Activated CD4-positive, alpha-beta T cell treated with anti-CD3 and anti-CD28 coated beads, Interleukin-2, amount 10 ng/mL, durations not matched to agents 7 days and 5 days (primary cell): ENCODE results near the gene NPY2R. TPM values are rescaled to one million over a fixed set of nuclear protein-coding genes. Genes with fewer than 3 reads are reported as not detected.

Experiments used
- CTCF ChIA-PET: fragments of 350-600 bp; sonication (Branson Sonifier 250); formaldehyde crosslinking; loops from one replicate; lab custom pipeline; 2021; ENCODE audit warnings: antibody characterized with exemption; lab: Charles Lee
- POLR2A ChIA-PET: fragments of 350-600 bp; sonication (Branson Sonifier 250); formaldehyde crosslinking; loops from one replicate; lab custom pipeline; 2021; ENCODE audit warnings: antibody characterized with exemption; lab: Charles Lee
- DNase-seq: peaks from one replicate; pipeline ENCODE4 v3.0.0-alpha.2; 2020
- H3K27ac Mint-ChIP-seq: one replicate; pipeline ENCODE4 v1.8.0; 2021; ENCODE audit warnings: mild to moderate bottlenecking, moderate library complexity, mixed read lengths
- H3K27me3 Mint-ChIP-seq: one replicate; pipeline ENCODE4 v1.8.0; 2021; ENCODE audit warnings: mixed read lengths
- H3K36me3 Mint-ChIP-seq: one replicate; pipeline ENCODE4 v1.8.0; 2021; ENCODE audit warnings: low read depth, mixed read lengths
- H3K4me1 Mint-ChIP-seq: one replicate; pipeline ENCODE4 v1.8.0; 2021; ENCODE audit warnings: mixed read lengths
- H3K4me3 Mint-ChIP-seq: one replicate; pipeline ENCODE4 v1.8.0; 2021; ENCODE audit warnings: mild to moderate bottlenecking, moderate library complexity, mixed read lengths
- H3K9me3 Mint-ChIP-seq: one replicate; pipeline ENCODE4 v1.8.0; 2021; ENCODE audit warnings: mixed read lengths
- total RNA-seq, 2 experiments: library from RNA; stranded (reverse); gene quantifications; one replicate each; pipeline ENCODE4 v1.2.3, GENCODE V29; 2021

The NPY2R gene, protein sequence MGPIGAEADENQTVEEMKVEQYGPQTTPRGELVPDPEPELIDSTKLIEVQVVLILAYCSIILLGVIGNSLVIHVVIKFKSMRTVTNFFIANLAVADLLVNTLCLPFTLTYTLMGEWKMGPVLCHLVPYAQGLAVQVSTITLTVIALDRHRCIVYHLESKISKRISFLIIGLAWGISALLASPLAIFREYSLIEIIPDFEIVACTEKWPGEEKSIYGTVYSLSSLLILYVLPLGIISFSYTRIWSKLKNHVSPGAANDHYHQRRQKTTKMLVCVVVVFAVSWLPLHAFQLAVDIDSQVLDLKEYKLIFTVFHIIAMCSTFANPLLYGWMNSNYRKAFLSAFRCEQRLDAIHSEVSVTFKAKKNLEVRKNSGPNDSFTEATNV
- not detected for total RNA-seq

DNA sequence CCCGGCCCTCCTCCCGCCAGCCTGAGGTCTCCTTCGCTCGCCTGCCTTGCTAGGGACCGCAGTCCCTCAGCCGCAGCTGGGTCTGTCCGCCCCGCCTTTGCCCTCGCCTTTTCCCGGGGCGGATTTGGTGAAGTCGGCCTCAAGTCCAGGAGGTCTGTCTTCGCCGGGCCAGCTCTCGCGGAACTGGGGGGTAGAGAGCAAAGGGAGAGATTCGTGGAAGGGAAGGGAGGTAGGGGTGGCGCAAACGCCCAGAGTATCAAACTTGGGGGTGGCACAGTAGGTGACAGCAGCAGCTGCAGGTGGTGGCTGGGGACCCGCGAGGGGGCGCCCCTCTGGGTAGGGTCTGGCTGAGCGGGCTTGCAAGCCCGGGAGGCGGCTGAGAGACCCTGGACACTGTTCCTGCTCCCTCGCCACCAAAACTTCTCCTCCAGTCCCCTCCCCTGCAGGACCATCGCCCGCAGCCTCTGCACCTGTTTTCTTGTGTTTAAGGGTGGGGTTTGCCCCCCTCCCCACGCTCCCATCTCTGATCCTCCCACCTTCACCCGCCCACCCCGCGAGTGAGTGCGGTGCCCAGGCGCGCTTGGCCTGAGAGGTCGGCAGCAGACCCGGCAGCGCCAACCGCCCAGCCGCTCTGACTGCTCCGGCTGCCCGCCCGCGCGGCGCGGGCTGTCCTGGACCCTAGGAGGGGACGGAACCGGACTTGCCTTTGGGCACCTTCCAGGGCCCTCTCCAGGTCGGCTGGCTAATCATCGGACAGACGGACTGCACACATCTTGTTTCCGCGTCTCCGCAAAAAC lies at the start of gene NPY2R:
Gene NPY2R, plus strand, starts transcription at position 379 of the 797 bp plus-strand sequence. CDS start 5,304 bp downstream, outside the sequence.
- Mint-ChIP-seq H3K27me3 (peaks cover 38% of the 10 kb centered on the region), H3K9me3 (no peaks in the 10 kb centered on the region), H3K27ac (no peak within 1 kb of the TSS), H3K4me1 (no peaks in the 10 kb centered on the region), H3K4me3 (no peak within 1 kb of the TSS), H3K36me3 (no peaks in the 10 kb centered on the region)
- ChIA-PET POLR2A (no interaction called here), CTCF (no interaction called here)
- no peak for DNase-seq

DNA sequence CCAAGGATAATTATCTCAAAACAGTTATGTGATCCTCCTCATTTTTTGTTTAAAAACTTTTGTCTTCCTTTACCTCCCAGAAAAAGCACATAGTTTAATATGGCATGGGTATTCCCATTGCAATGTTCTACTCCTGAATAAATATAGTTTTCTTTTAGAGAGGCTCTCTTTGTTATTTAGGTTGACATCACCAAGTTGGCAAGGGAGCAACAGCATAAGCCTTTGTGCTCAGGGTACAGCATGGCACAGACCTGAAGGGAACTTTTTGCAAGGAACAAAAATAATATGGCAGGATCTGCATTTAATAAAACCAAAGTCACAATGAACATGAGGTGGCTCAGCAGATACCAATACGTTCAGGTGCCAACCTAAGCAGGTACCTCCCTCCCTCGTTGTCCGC lies 47.1 kb upstream of the NPY2R start:
- CTCF ChIA-PET: no interaction called here
- H3K27me3 Mint-ChIP-seq: no peaks in the 10 kb centered on the region
- no peak overlapping the region for H3K27ac Mint-ChIP-seq
- DNase-seq: no peak
- no peak overlapping the region for H3K4me3 Mint-ChIP-seq
- no peaks in the 10 kb centered on the region for H3K36me3 Mint-ChIP-seq
- H3K9me3 Mint-ChIP-seq: no peaks in the 10 kb centered on the region
- H3K4me1 Mint-ChIP-seq: no peaks in the 10 kb centered on the region
- POLR2A ChIA-PET: no interaction called here

DNA sequence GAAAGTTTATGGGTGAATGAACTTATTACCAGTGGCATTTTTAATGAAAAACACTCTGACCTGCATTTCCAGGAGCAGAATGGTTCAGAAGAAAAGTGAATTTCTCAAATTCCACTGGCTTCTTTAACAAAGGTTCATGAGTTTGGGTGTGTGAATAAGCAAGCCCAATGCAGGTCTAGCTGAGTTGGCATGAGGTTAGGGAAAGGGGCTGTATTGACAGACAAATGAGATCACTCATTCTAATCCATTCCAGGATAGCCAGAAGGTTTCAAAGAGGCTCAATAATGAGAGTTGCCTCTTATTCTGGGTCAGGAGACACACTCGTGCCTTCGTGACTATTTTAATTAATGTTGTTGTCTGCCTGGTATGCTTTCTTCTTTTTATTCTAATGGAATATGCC lies 43.7 kb upstream of the NPY2R start:
- ChIA-PET CTCF (no interaction called here), POLR2A (no interaction called here)
- no peaks in the 10 kb centered on the region for H3K9me3 Mint-ChIP-seq
- H3K27me3 Mint-ChIP-seq: no peaks in the 10 kb centered on the region
- no peak overlapping the region for H3K27ac Mint-ChIP-seq
- no peaks in the 10 kb centered on the region for H3K36me3 Mint-ChIP-seq
- no peaks in the 10 kb centered on the region for H3K4me1 Mint-ChIP-seq
- no peak for DNase-seq
- no peak overlapping the region for H3K4me3 Mint-ChIP-seq

DNA sequence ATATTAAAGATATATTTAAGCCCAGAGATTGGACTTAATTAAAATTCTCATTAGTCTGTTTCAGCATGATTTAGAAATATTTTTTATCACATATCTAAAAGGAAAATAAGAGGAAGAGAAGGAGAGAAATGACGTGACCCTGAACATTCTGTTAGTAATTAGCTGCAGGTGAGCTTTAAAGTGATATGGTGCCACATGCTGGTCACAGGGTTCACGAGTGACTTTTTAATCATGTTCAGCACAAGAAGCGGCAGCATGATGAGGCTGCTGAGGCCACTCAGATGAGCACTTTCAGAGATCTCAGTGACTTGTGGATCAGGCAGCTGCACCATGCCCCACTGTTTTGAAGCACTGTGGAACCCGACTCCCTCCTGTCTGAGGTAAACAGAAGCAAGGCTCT lies 37.9 kb upstream of the NPY2R start:
- no peaks in the 10 kb centered on the region for H3K4me1 Mint-ChIP-seq
- H3K9me3 Mint-ChIP-seq: no peaks in the 10 kb centered on the region
- DNase-seq: no peak
- no peaks in the 10 kb centered on the region for H3K36me3 Mint-ChIP-seq
- no peak overlapping the region for H3K4me3 Mint-ChIP-seq
- no peak overlapping the region for H3K27ac Mint-ChIP-seq
- POLR2A ChIA-PET: no interaction called here
- no peaks in the 10 kb centered on the region for H3K27me3 Mint-ChIP-seq
- CTCF ChIA-PET: no interaction called here

DNA sequence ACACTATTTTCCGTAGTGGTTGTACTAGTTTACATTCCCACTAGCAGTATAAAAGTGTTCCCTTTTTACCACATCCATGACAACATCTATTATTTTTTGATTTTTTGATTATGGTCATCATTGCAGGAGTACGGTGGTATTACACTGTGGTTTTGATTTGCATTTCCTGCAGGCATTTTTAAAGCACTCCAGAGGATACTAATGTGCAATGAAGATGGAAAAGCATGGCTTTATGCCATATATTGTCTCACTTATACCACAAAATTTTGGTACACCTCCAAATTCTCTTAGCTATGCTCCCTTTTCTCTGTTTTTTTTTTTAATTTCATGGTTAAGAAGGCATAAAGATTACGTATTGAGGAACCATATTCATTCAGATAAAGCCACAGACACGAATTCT lies 35.1 kb upstream of the NPY2R start:
- no peak for DNase-seq
- H3K27me3 Mint-ChIP-seq: no peaks in the 10 kb centered on the region
- H3K4me1 Mint-ChIP-seq: no peaks in the 10 kb centered on the region
- no peak overlapping the region for H3K27ac Mint-ChIP-seq
- ChIA-PET CTCF (no interaction called here), POLR2A (no interaction called here)
- H3K4me3 Mint-ChIP-seq: no peak overlapping the region
- no peaks in the 10 kb centered on the region for H3K36me3 Mint-ChIP-seq
- no peaks in the 10 kb centered on the region for H3K9me3 Mint-ChIP-seq

DNA sequence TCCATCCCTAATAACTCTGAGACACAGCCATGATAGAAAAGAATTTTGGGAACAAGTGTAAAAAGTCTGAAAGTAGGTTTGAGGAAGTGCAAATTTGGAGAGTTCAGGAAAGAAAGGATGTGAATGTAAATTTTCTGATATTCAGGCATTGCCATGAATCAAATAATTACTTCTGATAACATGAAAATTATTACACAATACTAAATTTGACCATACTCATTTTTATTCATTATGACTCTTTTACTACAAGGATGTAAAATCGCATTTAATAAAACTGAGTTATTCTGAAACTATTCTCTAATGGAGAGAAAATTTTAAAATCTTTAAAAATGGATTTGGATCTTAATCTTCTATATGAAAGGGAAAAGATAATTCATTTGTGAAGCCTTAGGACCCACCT lies 33.8 kb upstream of the NPY2R start:
- CTCF ChIA-PET: no interaction called here
- Mint-ChIP-seq H3K4me3 (no peak overlapping the region), H3K27ac (no peak overlapping the region), H3K27me3 (no peaks in the 10 kb centered on the region), H3K9me3 (no peaks in the 10 kb centered on the region), H3K4me1 (no peaks in the 10 kb centered on the region), H3K36me3 (no peaks in the 10 kb centered on the region)
- no peak for DNase-seq
- POLR2A ChIA-PET: no interaction called here

DNA sequence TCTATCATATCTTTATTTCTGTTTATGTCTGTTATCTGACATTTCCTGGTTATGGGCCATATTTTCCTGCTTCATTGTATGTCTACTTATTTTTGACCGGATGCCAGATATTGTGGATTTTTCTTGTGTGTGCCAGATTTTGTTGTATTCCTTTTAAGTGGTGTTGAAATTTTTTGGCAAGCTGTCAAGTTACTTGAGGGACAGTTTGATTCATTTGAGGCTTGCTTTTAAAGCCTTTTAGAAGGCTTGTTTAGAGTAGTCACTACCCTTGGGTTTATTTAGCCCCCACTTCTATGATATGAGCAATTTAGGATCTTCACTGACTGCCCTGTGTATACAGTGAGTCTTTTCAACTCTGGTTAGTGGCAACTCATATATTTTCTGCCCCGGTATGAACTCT lies 29.2 kb upstream of the NPY2R start:
- POLR2A ChIA-PET: no interaction called here
- H3K4me1 Mint-ChIP-seq: no peaks in the 10 kb centered on the region
- H3K27ac Mint-ChIP-seq: no peak overlapping the region
- H3K27me3 Mint-ChIP-seq: no peaks in the 10 kb centered on the region
- no peaks in the 10 kb centered on the region for H3K9me3 Mint-ChIP-seq
- no peaks in the 10 kb centered on the region for H3K36me3 Mint-ChIP-seq
- CTCF ChIA-PET: interaction anchor here (0.6 kb wide), 1 partner anchor 286 kb away, joined by 3 read pairs; no protein-coding TSS in a partner anchor
- H3K4me3 Mint-ChIP-seq: no peak overlapping the region
- DNase-seq: no peak

DNA sequence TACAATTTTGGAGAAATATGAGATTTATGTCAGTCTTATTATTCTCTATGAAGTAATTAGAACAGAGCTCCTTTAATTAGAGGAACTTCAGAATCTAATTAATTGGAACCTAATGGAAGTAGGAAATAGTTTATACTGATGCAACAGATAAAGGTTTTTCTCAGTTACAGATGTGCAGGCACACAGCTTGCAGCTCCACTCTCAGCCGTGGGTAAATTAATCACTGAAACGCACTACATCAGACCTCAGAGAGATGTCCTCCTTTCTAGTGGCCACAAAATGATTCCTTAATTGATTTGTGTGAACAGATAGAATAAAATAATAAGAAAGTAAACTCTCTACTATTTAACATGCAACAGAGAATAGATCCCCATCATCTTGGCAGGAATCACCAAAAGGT lies 21.5 kb upstream of the NPY2R start:
- no peaks in the 10 kb centered on the region for H3K4me1 Mint-ChIP-seq
- ChIA-PET POLR2A (no interaction called here), CTCF (no interaction called here)
- no peak for DNase-seq
- no peaks in the 10 kb centered on the region for H3K27me3 Mint-ChIP-seq
- no peak overlapping the region for H3K27ac Mint-ChIP-seq
- H3K4me3 Mint-ChIP-seq: no peak overlapping the region
- H3K9me3 Mint-ChIP-seq: no peaks in the 10 kb centered on the region
- H3K36me3 Mint-ChIP-seq: no peaks in the 10 kb centered on the region

DNA sequence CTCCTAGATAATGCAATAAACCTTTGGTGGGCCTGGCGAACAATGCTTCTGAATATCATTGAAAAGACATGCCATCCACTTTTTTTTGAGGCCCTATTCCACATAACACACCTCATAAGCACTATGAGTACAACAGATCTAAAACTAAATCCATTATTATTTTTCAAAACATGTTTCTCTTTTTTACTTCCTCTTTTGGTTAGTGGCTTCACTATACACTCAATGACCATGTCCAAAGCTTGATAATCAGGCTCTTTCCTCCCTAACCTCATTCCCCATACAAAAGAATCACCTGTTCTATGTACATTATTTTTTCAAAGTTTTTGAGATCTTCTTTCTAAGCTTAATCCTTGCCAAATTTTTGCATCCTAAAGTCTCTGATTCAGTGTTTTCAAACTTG lies 20.4 kb upstream of the NPY2R start:
- POLR2A ChIA-PET: no interaction called here

DNA sequence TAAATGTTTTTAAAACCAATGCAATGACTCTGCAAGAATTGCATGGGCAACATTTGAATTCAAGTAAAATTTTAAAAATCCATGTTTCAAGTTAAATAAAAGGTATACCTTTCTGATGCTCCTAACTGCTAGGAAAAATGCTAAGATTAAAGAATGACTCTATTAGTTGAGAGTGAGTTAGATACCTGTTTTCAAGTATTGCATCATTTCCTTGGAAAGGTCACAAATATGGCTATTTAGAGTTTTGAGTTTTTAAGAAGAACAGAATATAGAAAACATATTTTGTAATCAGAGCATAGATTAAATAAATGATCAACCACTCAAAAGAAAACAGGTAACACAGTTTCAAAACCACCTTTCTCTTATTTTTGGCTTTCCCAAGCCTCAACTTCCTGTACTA lies 18.3 kb upstream of the NPY2R start:
- DNase-seq: no peak
- Mint-ChIP-seq H3K4me3 (no peak overlapping the region), H3K27ac (no peak overlapping the region), H3K9me3 (no peaks in the 10 kb centered on the region), H3K4me1 (no peaks in the 10 kb centered on the region), H3K27me3 (no peaks in the 10 kb centered on the region), H3K36me3 (no peaks in the 10 kb centered on the region)
- ChIA-PET POLR2A (no interaction called here), CTCF (no interaction called here)

More for the DNA sequence above, 20.4 kb upstream of the NPY2R start:
- H3K4me1 Mint-ChIP-seq: no peaks in the 10 kb centered on the region
- no peaks in the 10 kb centered on the region for H3K36me3 Mint-ChIP-seq
- no peak overlapping the region for H3K27ac Mint-ChIP-seq
- CTCF ChIA-PET: no interaction called here
- H3K4me3 Mint-ChIP-seq: no peak overlapping the region
- no peaks in the 10 kb centered on the region for H3K9me3 Mint-ChIP-seq
- no peak for DNase-seq
- H3K27me3 Mint-ChIP-seq: no peaks in the 10 kb centered on the region

DNA sequence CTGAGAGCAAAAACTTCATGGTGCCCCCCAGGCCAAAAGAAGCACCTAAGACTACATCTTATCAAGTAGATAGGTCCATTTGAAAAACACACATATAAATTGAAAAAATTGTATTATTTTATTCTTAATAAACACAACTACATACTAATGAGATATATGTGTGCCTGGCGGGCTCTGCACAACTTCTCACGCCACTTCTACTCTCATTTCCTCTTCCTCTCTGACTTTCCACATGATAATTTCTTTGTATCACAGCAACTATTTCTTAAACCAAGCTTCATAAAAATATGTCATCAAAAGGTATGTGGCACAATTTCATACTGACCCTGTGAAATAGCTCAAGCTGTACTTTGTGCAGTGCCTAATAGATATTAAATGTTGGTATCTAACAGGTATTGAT lies 10.7 kb upstream of the NPY2R start:
- CTCF ChIA-PET: no interaction called here
- no peaks in the 10 kb centered on the region for H3K36me3 Mint-ChIP-seq
- H3K27me3 Mint-ChIP-seq: no peaks in the 10 kb centered on the region

DNA sequence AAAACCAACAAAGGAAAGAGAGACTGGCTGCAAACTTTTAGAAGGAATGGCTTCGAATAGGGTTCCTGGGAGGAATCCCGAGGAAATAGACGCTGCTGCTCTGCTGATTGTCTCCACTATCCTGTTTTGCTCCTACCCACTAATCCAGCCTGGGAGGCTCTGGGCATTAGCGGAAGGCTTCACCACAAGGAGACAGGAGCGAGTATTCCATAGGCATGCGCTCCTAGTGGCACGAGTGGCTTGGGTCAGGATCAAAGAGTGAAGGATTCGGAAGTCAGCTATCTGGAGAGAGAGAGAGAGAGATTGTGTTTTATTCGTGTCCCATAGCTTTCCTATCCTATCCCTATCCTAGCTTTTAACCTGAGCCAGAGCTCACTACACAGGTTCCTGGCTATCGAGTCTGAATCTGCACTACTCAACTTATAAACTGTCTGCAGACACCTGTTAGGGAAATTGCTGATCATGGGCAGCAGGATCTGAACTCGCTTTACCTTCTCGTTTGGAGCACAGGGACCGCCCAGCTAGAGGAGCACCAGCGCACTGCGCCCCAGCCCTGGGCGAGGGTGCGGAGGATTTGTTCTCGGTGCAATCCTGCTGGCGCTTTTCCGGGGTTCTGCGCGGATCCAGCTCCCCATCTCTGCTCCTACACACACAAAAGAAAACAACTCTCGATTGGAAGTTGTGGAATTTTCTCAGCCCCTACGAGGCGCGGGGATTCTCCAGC lies 740 bp upstream of the NPY2R start:
- CTCF ChIA-PET: no interaction called here
- POLR2A ChIA-PET: no interaction called here
- peaks cover 38% of the 10 kb centered on the region for H3K27me3 Mint-ChIP-seq

More for the DNA sequence above, 10.7 kb upstream of the NPY2R start:
- no peak overlapping the region for H3K4me3 Mint-ChIP-seq
- H3K27ac Mint-ChIP-seq: no peak overlapping the region
- H3K4me1 Mint-ChIP-seq: no peaks in the 10 kb centered on the region
- no peaks in the 10 kb centered on the region for H3K9me3 Mint-ChIP-seq
- POLR2A ChIA-PET: no interaction called here
- no peak for DNase-seq

DNA sequence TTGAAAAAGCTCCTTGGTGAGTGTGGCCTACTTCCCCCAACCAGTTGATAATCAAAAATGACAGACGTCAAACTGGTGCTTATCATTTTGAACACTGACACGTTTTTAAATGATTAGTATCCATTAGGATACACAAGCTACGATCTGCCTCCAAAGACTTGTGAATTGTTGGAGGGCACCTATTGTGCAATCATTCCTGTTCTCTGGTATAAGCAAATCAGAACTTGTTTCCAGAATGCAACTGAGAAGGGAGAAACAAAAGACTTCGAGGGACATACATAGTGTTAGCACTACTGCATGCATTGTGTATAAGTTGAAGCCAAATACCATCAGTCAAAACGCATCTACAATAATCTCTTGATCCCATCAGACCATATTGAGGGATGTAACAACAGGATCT lies 11.6 kb downstream of the NPY2R start:
- H3K27ac Mint-ChIP-seq: no peak overlapping the region
- no peaks in the 10 kb centered on the region for H3K4me1 Mint-ChIP-seq
- no peak overlapping the region for H3K4me3 Mint-ChIP-seq
- ChIA-PET POLR2A (no interaction called here), CTCF (no interaction called here)
- H3K27me3 Mint-ChIP-seq: no peaks in the 10 kb centered on the region
- no peaks in the 10 kb centered on the region for H3K9me3 Mint-ChIP-seq
- DNase-seq: no peak
- H3K36me3 Mint-ChIP-seq: no peaks in the 10 kb centered on the region

More for the DNA sequence above, 740 bp upstream of the NPY2R start:
- DNase-seq: no peak
- no peak overlapping the region for H3K27ac Mint-ChIP-seq
- H3K9me3 Mint-ChIP-seq: no peaks in the 10 kb centered on the region
- no peaks in the 10 kb centered on the region for H3K4me1 Mint-ChIP-seq
- no peaks in the 10 kb centered on the region for H3K36me3 Mint-ChIP-seq
- H3K4me3 Mint-ChIP-seq: no peak overlapping the region
